NB4 (cell line): ENCODE data around the gene CCDC51.

Source experiments
- DNase-seq: peaks from one replicate; pipeline ENCODE4 v3.0.0; 2010; ENCODE audit warnings: low read depth
- H3K4me3 ChIP-seq: one replicate; pipeline ENCODE4 v1.5.1; 2011; ENCODE audit warnings: mild to moderate bottlenecking, low read depth, low read length, moderate library complexity
- MAX ChIP-seq: IDR thresholded peaks from 2 replicates; pipeline ENCODE4 v1.6.1; 2011; ENCODE audit warnings: low read depth, low read length
- MYC ChIP-seq: IDR thresholded peaks from 2 replicates; pipeline ENCODE4 v1.6.1; 2011; ENCODE audit warnings: low read depth, low read length
- POLR2A ChIP-seq: IDR thresholded peaks from 2 replicates; pipeline ENCODE4 v1.6.1; 2011; ENCODE audit warnings: mild to moderate bottlenecking; ENCODE audit not compliant: insufficient read length; ENCODE audit errors: extremely low read depth
- TF ChIP-seq, protein P1 (sequence below): IDR thresholded peaks from one replicate; pipeline ENCODE4 v1.5.1; 2012; ENCODE audit warnings: low read depth, low read length

CCDC51 gene

DNA sequence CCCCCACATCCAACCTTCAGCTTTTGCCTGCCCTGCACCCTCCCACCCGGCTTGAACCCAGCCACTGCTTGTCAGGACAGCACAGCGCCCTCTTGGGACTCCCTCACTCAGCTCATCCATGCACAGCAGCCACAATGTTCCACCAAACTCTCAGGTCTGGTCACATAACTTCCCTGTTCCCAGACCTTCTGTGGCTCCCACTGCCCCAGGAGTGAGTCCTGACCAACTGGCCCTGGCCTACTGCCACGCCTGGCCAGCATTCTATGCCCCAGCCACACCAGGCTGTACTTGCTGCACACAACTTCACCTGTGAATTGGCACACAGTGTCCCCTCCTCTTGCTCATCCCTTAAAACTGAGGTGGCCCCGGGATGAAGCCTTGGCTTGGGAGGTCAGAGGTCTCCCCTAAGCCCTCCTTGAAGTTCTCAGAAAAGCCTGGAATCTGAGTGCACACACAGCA, 31.1 kb downstream of the CCDC51 start:
- TF ChIP-seq MYC, result no peak
- TF ChIP-seq, protein P1, sequence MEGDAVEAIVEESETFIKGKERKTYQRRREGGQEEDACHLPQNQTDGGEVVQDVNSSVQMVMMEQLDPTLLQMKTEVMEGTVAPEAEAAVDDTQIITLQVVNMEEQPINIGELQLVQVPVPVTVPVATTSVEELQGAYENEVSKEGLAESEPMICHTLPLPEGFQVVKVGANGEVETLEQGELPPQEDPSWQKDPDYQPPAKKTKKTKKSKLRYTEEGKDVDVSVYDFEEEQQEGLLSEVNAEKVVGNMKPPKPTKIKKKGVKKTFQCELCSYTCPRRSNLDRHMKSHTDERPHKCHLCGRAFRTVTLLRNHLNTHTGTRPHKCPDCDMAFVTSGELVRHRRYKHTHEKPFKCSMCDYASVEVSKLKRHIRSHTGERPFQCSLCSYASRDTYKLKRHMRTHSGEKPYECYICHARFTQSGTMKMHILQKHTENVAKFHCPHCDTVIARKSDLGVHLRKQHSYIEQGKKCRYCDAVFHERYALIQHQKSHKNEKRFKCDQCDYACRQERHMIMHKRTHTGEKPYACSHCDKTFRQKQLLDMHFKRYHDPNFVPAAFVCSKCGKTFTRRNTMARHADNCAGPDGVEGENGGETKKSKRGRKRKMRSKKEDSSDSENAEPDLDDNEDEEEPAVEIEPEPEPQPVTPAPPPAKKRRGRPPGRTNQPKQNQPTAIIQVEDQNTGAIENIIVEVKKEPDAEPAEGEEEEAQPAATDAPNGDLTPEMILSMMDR, result peak; percentile 13
- no peak for TF ChIP-seq POLR2A
- no peak for TF ChIP-seq MAX
- peak; percentile 50 for DNase-seq

DNA sequence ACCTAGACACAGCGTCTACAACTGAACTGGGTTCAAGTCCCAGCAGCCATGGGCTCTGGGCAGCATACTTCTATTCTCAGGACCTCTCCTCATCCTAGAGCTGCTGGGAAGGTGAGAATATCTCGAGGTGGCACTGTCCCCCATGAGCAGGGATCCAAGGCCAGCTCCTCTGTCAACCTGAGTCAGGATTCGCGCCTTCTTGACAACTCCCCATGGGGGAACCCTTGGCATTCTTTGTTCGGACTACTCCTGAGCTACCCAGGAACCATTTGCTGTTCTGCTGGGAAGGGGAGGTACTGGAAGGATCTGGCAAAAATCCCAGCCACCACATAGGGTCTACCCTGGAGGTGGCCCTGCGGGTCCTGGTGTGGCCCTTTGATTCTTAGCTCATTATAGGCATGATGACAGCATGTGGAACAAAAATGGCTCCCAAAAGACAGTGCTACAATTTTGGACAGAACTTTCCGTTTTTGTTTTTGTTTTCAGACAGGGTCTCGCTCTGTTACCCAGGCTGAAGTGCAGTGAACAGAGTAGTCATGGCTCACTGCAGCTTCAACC, 32.3 kb downstream of the CCDC51 start:
- no peak overlapping the region for H3K4me3 ChIP-seq
- TF ChIP-seq MAX (no peak), POLR2A (no peak), MYC (no peak)
- TF ChIP-seq, protein P1, result no peak
- no peak for DNase-seq

More for the DNA sequence above, 31.1 kb downstream of the CCDC51 start:
- no peak overlapping the region for H3K4me3 ChIP-seq

DNA sequence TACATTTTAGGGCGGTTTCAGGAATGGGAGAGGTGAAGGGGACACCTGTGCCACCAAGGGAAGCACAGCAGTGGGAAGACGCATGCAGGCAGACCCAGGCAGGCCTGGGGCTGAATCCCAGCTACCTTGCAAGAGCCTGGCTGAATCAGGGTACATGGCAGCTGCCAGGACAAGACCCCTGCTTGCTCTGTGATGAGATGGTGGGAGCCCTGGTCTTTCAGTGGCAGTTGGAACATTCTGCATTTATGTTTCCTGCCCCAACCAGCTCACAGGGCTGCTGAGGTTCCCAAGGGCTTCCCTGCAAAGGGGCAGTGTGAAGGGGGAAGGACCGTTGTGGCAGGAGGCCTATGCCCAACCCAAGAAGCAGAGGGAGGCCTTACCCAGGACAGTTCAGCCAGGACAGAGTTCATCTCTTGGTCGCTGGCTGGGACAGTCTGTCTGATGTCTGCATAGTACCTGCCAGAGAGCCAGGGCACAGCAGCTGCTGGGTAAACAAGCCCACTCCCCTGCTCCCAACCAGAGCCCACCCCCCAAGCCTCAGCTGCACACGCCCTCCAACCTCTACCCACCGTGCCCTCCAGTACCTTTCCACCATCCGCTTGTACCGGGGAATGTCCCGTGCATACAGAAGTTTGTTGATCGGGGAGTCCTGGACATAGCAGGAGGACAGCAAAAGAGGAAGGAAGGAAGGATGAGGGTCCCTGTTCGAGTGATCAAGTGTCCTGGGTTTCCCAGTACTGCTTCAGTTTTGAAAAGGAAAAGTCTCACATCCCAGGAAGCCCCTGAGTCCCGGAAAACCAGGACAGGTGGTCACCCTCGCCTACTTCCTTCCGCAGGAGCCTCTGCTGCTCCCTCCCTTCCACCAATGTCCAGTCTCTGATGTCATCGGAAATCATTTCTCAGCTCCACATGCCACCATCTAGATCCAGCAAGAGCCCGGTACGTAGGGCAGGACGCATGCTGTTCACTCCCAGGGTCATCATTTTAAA, 33.2 kb downstream of the CCDC51 start:
- TF ChIP-seq MYC (no peak), POLR2A (no peak), MAX (no peak)
- TF ChIP-seq, protein P1, result no peak
- peak; percentile 41 for DNase-seq
- no peak overlapping the region for H3K4me3 ChIP-seq

DNA sequence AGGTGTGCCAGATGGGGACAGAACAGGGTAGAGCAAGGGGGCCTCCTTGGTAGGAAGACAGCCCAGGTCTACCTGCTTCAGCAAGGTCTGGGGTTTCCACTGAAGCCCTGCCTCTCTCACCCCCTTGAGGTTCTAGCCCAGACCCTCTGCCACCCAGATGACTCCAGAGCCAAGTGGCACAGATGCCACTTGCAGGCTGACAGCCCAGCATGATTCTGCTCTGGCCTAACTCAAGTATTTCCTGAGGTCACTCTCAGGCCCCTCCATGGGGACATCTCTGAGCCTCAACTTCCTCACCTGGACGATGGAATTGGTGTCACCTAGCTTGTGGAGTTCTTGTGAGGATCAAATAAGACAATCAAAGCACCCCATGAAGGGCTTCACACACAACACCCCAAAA, 33.9 kb downstream of the CCDC51 start:
- H3K4me3 ChIP-seq, result no peak overlapping the region
- TF ChIP-seq, protein P1, result no peak
- TF ChIP-seq MAX, result no peak
- TF ChIP-seq POLR2A, result no peak
- TF ChIP-seq MYC, result no peak
- DNase-seq, result no peak

DNA sequence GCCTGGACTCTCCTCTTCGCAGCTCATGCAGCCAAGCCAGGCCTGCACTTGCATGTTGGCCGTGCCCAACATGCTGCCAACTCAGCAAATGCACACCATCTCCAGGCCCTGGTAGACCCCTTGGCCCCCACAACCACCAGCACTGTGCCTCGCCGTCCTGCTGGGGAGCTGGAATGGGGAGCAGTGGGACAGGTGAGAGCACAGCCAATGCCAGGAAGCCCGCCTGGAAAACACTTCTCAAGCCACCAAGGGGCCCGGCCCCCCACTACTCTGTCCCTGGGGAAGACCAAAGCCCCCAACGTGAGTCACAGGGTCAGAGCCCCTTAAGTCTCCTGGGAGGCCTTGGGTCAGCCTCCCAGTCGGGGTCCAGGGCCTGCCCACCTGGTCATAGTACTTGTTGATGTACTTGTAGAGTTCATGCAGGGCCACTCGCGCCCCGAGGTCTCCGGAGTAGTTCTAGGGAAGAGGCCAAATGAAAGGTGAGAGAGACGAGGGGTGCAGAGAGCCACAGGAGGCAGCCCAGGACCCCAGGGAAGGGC, 34.5 kb downstream of the CCDC51 start:
- H3K4me3 ChIP-seq, result no peak overlapping the region
- DNase-seq, result no peak
- no peak for TF ChIP-seq MYC
- no peak for TF ChIP-seq POLR2A
- no peak for TF ChIP-seq MAX
- TF ChIP-seq, protein P1, result no peak
